Smooth muscle cell (in vitro differentiated cells): ENCODE results near the gene FITM1. TPM values are rescaled to one million over a fixed set of nuclear protein-coding genes. Genes with fewer than 3 reads are reported as not detected.

Source experiments
- DNase-seq: peaks from one replicate; lab custom pipeline; 2025; ENCODE audit not compliant: unreplicated experiment; lab: John Stamatoyannopoulos, UW
- H2AFZ ChIP-seq: fragments of 200-600 bp; sonication (generic); 2 replicates; pipeline ENCODE4 v1.6.0; 2016; ENCODE audit warnings: antibody characterized with exemption, low read depth, mild to moderate bottlenecking
- H3F3A ChIP-seq: fragments of 200-600 bp; sonication (generic); 2 replicates; pipeline ENCODE4 v1.6.0; 2017; ENCODE audit warnings: antibody characterized with exemption, low read depth
- H3K27ac ChIP-seq: fragments of 200-600 bp; sonication (generic); 2 replicates; pipeline ENCODE4 v1.5.1; 2016; ENCODE audit warnings: low read depth, mild to moderate bottlenecking
- H3K27me3 ChIP-seq: fragments of 200-600 bp; sonication (generic); 2 replicates; pipeline ENCODE4 v1.6.1; 2016; ENCODE audit warnings: low read depth, mild to moderate bottlenecking
- H3K36me3 ChIP-seq: fragments of 200-600 bp; sonication (generic); 2 replicates; pipeline ENCODE4 v1.5.1; 2016; ENCODE audit warnings: low read depth
- H3K4me1 ChIP-seq: fragments of 200-600 bp; sonication (generic); 2 replicates; pipeline ENCODE4 v1.5.1; 2016; ENCODE audit warnings: low read depth
- H3K4me2 ChIP-seq: fragments of 200-600 bp; sonication (generic); 2 replicates; pipeline ENCODE4 v1.6.0; 2016; ENCODE audit warnings: mild to moderate bottlenecking
- H3K4me3 ChIP-seq: fragments of 200-600 bp; sonication (generic); 2 replicates; pipeline ENCODE4 v1.5.1; 2016; ENCODE audit warnings: mild to moderate bottlenecking
- H3K79me2 ChIP-seq: fragments of 200-600 bp; sonication (generic); 2 replicates; pipeline ENCODE4 v1.6.0; 2016; ENCODE audit warnings: low read depth, mild to moderate bottlenecking
- H3K9ac ChIP-seq: fragments of 200-600 bp; sonication (generic); 2 replicates; pipeline ENCODE4 v1.6.0; 2016; ENCODE audit warnings: low read depth
- H3K9me3 ChIP-seq: fragments of 200-600 bp; sonication (generic); replicated peaks from 2 replicates; pipeline ENCODE4 v1.5.1; 2016; ENCODE audit warnings: low read depth
- H4K20me1 ChIP-seq: fragments of 200-600 bp; sonication (generic); 2 replicates; pipeline ENCODE4 v1.6.0; 2016; ENCODE audit warnings: low read depth
- CTCF ChIP-seq: fragments of 200-600 bp; sonication (generic); IDR thresholded peaks from 2 replicates; pipeline ENCODE4 v1.5.1; 2017; ENCODE audit warnings: borderline replicate concordance, mild to moderate bottlenecking, antibody characterized with exemption; ENCODE audit not compliant: insufficient read depth, poor library complexity, severe bottlenecking
- WGBS: methylation state at CpG from one replicate; pipeline ENCODE4 v1.1.7; 2016; ENCODE audit warnings: low lambda C conversion rate; 5-methylcytosine and 5-hydroxymethylcytosine counted together
- polyA plus RNA-seq: library from polyadenylated mRNA; unstranded; fragments of >200 nt; fragmentation: Nextera tagmentation; extraction: Ambion mirVana; gene quantifications from 2 replicates; pipeline ENCODE4 v1.2.1, GENCODE V29; 2016
- total RNA-seq: library from RNA; depleted of rRNA; stranded (reverse); fragments of >200 nt; gene quantifications from 2 replicates; pipeline ENCODE4 v1.2.3, GENCODE V29; 2014

The FITM1 gene
- total and polyA plus RNA-seq, 2 experiments from 2014 or later: 0.31 TPM; not detected in 1

GRCh38 chr14:24143511-24143910 is 13.1 kb downstream of the FITM1 start:
- Histone ChIP-seq H3K36me3 (no peaks in the 10 kb centered on the region), H3K4me2 (no peak overlapping the region), H2AFZ (no peak overlapping the region), H3F3A (peaks cover 16% of the 10 kb centered on the region), H3K4me3 (no peak overlapping the region), H3K9ac (no peak overlapping the region), H3K27me3 (no peaks in the 10 kb centered on the region), H3K27ac (no peak overlapping the region), H3K9me3 (no peaks in the 10 kb centered on the region), H3K4me1 (peaks cover 21% of the 10 kb centered on the region), H3K79me2 (peaks cover 39% of the 10 kb centered on the region), H4K20me1 (peaks cover 16% of the 10 kb centered on the region)
- WGBS: 43% methylated on average over 2 of the region's 2 CpGs
- TF ChIP-seq CTCF: no peak
- no peak for DNase-seq

DNA sequence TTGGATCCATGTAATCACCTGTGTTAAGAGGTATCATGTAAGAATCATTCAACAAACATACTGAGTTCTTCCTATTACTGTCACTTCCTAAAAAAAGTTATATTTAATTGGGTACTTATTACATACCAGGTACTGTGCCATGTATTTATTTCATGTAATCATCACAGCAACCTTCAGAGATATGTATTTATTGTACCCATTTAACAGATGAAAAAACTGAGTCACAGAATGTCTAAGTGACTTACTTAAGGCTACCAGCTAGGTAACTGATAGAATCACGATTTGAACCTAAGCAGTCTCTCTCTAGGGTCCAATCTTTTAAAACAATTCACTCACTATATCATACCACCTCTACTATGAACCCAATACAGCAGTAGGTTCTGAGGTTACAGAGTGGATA is 14.0 kb downstream of the FITM1 start:
- DNase-seq: no peak

DNA sequence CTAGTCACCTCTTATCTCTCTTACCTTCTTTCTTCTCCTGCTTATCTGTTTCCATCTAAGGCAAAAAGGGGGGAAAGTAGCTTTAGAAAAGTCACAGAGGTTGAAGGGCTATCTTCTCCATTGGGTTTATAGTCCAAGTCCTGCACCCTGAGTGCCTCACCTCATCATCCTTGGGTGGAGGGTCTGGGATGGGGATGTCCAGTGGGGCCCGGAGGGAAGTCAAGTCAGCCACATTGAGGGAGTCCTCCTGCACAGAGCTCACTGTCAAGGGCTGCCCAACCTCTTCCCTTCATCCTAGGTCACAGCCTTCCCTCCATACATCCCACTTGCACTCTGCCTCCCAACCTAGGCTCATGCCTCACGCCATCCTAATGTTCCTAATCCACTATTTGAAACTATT is 14.8 kb downstream of the FITM1 start:
- no peaks in the 10 kb centered on the region for H3K27me3 ChIP-seq
- H3K9me3 ChIP-seq: no peaks in the 10 kb centered on the region
- no peak overlapping the region for H3K9ac ChIP-seq
- H3K79me2 ChIP-seq: peaks cover 30% of the 10 kb centered on the region
- peak overlapping the region; percentile 93 for H3K27ac ChIP-seq
- TF ChIP-seq CTCF: no peak
- H2AFZ ChIP-seq: no peak overlapping the region
- H3K4me2 ChIP-seq: no peak overlapping the region
- H3K4me3 ChIP-seq: peak overlapping the region; percentile 86
- peaks cover 9% of the 10 kb centered on the region for H4K20me1 ChIP-seq
- WGBS: 98% methylated on average over 2 of the region's 2 CpGs
- H3F3A ChIP-seq: peaks cover 16% of the 10 kb centered on the region
- no peak for DNase-seq
- no peaks in the 10 kb centered on the region for H3K36me3 ChIP-seq
- peaks cover 15% of the 10 kb centered on the region for H3K4me1 ChIP-seq

More for the DNA sequence above, 14.0 kb downstream of the FITM1 start:
- Histone ChIP-seq H3K79me2 (peaks cover 38% of the 10 kb centered on the region), H3K4me3 (no peak overlapping the region), H4K20me1 (peaks cover 13% of the 10 kb centered on the region), H3K27me3 (no peaks in the 10 kb centered on the region), H3K36me3 (no peaks in the 10 kb centered on the region), H3K4me1 (peaks cover 23% of the 10 kb centered on the region), H3F3A (peaks cover 16% of the 10 kb centered on the region), H3K4me2 (no peak overlapping the region), H3K27ac (no peak overlapping the region), H3K9ac (no peak overlapping the region), H3K9me3 (no peaks in the 10 kb centered on the region), H2AFZ (no peak overlapping the region)
- TF ChIP-seq CTCF: no peak
- 96% methylated on average over 1 of the region's 1 CpG for WGBS

DNA sequence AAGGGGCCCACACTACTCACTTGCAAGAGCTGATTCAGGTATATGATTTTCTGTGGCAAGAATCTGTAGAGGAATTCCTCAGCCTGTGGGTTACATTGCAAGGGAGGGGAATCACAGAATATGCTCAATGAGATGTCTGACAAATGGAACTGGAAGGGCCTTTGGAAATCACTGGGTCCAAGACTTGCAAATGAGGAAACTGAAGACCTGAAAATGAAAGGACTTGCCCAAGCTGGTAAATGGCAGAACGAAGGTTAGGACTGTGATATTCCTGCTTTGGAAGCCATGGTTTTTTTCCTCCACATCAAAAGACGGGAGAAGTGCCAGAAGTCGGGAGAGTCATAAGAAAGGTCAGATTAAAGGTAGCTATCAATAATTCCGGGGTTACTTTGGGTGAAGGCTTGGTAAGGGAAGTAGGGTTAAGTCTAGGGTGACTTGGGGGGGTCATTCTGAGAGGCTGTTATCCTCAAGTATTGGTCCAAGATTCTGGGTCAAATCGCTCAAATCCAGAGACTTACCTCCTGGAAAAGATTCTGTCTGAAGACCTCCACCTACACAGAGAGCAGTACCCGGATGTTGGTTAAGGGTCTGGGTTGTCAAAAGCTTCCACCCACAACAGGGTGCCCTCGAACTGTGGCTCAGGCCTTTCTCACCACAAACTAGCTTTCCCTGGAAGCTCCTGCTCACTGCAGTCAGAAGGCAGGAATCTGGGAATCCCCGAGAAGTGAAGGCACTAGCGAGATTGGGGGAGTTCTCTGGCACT is 15.4 kb downstream of the FITM1 start:
- peak overlapping the region; percentile 88 for H3K4me2 ChIP-seq
- H3K4me1 ChIP-seq: peaks cover 15% of the 10 kb centered on the region
- no peak for DNase-seq
- H3K4me3 ChIP-seq: peak overlapping the region; percentile 86
- H4K20me1 ChIP-seq: peaks cover 9% of the 10 kb centered on the region
- H3K27ac ChIP-seq: peak overlapping the region; percentile 93
- H3K79me2 ChIP-seq: peaks cover 24% of the 10 kb centered on the region
- no peak for TF ChIP-seq CTCF
- H2AFZ ChIP-seq: peak overlapping the region; percentile 22
- no peaks in the 10 kb centered on the region for H3K9me3 ChIP-seq
- no peaks in the 10 kb centered on the region for H3K27me3 ChIP-seq
- peaks cover 16% of the 10 kb centered on the region for H3F3A ChIP-seq
- WGBS: 41% methylated on average over 9 of the region's 9 CpGs
- no peaks in the 10 kb centered on the region for H3K36me3 ChIP-seq
- peak overlapping the region; percentile 82 for H3K9ac ChIP-seq
